Measurements from ENCODE around the gene DNAAF5.

Gene DNAAF5

GRCh38 chr7:696426-696811, 30.1 kb upstream of the DNAAF5 start:
- Histone ChIP-seq H3K23ac (ENCODE audit: low read depth, low read length, poor library complexity) (no peak overlapping the region), H3K14ac (ENCODE audit: low read length) (no peak overlapping the region), H3K4me3 (ENCODE audit: low read length in 2 of 2) (no peak overlapping the region), H3K18ac (ENCODE audit: low read length) (no peak overlapping the region), H3K9ac (ENCODE audit: low read depth, low read length, poor library complexity) (no peak overlapping the region), H2BK12ac (ENCODE audit: low read length) (no peak overlapping the region), H3K36me3 (replicated peaks in 1 of 2; ENCODE audit: control insufficient read depth in 2 of 2, insufficient read depth in 2 of 2, low read length in 2 of 2) (peaks cover 0 to 9% of the 10 kb centered on the region in 2 donors), H3K4ac (ENCODE audit: low read length) (no peak overlapping the region), H2BK120ac (ENCODE audit: low read depth, low read length) (no peak overlapping the region), H3K79me1 (ENCODE audit: low read depth, low read length) (peaks cover 2% of the 10 kb centered on the region), H3K27me3 (ENCODE audit: control insufficient read depth in 3 of 3, insufficient read depth in 3 of 3, low read depth in 1 of 3, low read length in 3 of 3) (no peaks in the 10 kb centered on the region), H2BK15ac (ENCODE audit: low read length) (no peak overlapping the region), H3K27ac (replicated peaks; ENCODE audit: low read length) (no peak overlapping the region), H2AFZ (ENCODE audit: low read length) (peak overlapping the region; percentile 64), H4K8ac (ENCODE audit: low read depth, low read length) (no peak overlapping the region), H4K91ac (ENCODE audit: low read depth, low read length, poor library complexity) (no peak overlapping the region), H3K4me2 (ENCODE audit: insufficient read depth, low read length, poor library complexity, severe bottlenecking) (no peak overlapping the region), H2AK5ac (ENCODE audit: low read depth, low read length) (no peak overlapping the region), H2BK5ac (ENCODE audit: low read length) (no peak overlapping the region), H3K9me3 (replicated peaks in 1 of 2; ENCODE audit: control insufficient read depth in 2 of 2, insufficient read depth in 1 of 2, low read depth in 1 of 2, low read length in 2 of 2) (peaks cover 0 to 6% of the 10 kb centered on the region in 2 donors), H3K4me1 (ENCODE audit: control insufficient read depth in 2 of 2, insufficient read depth in 1 of 2, low read depth in 1 of 2, low read length in 2 of 2) (peaks cover 6 to 7% of the 10 kb centered on the region in 2 donors)
- no CpG with 5 or more reads among the region's 9 CpGs for WGBS, 2 donors (ENCODE audit: extremely low coverage in 2 of 2, insufficient read length in 2 of 2, insufficient replicate concordance in 1 of 2)
- DNase-seq (ENCODE audit: low spot score), result no peak

GRCh38 chr7:696812-697551, 29.5 kb upstream of the DNAAF5 start:
- peak overlapping the region; percentile 64 for H2AFZ ChIP-seq (ENCODE audit: low read length)
- H3K27ac ChIP-seq (replicated peaks; ENCODE audit: low read length), result no peak overlapping the region
- H3K14ac ChIP-seq (ENCODE audit: low read length), result no peak overlapping the region
- no peak overlapping the region for H2BK120ac ChIP-seq (ENCODE audit: low read depth, low read length)
- H3K79me1 ChIP-seq (ENCODE audit: low read depth, low read length), result peaks cover 2% of the 10 kb centered on the region
- H2AK5ac ChIP-seq (ENCODE audit: low read depth, low read length), result no peak overlapping the region
- no peak overlapping the region for H3K23ac ChIP-seq (ENCODE audit: low read depth, low read length, poor library complexity)
- WGBS, 2 donors (ENCODE audit: extremely low coverage in 2 of 2, insufficient read length in 2 of 2, insufficient replicate concordance in 1 of 2), result no CpG with 5 or more reads among the region's 29 CpGs
- no peak overlapping the region for H3K18ac ChIP-seq (ENCODE audit: low read length)
- no peak overlapping the region for H3K4me2 ChIP-seq (ENCODE audit: insufficient read depth, low read length, poor library complexity, severe bottlenecking)
- no peak overlapping the region for H2BK15ac ChIP-seq (ENCODE audit: low read length)
- H4K8ac ChIP-seq (ENCODE audit: low read depth, low read length), result no peak overlapping the region
- peaks cover 0 to 9% of the 10 kb centered on the region in 2 donors for H3K36me3 ChIP-seq (replicated peaks in 1 of 2; ENCODE audit: control insufficient read depth in 2 of 2, insufficient read depth in 2 of 2, low read length in 2 of 2)
- H2BK12ac ChIP-seq (ENCODE audit: low read length), result no peak overlapping the region
- H3K4ac ChIP-seq (ENCODE audit: low read length), result no peak overlapping the region
- no peak for DNase-seq (ENCODE audit: low spot score)
- no peak overlapping the region for H3K4me3 ChIP-seq (ENCODE audit: low read length in 2 of 2)
- no peak overlapping the region for H4K91ac ChIP-seq (ENCODE audit: low read depth, low read length, poor library complexity)
- no peaks in the 10 kb centered on the region for H3K27me3 ChIP-seq (ENCODE audit: control insufficient read depth in 3 of 3, insufficient read depth in 3 of 3, low read depth in 1 of 3, low read length in 3 of 3)
- H3K4me1 ChIP-seq (ENCODE audit: control insufficient read depth in 2 of 2, insufficient read depth in 1 of 2, low read depth in 1 of 2, low read length in 2 of 2), result peaks cover 6 to 7% of the 10 kb centered on the region in 2 donors
- H3K9ac ChIP-seq (ENCODE audit: low read depth, low read length, poor library complexity), result no peak overlapping the region
- no peak overlapping the region for H2BK5ac ChIP-seq (ENCODE audit: low read length)
- peaks cover 0 to 4% of the 10 kb centered on the region in 2 donors for H3K9me3 ChIP-seq (replicated peaks in 1 of 2; ENCODE audit: control insufficient read depth in 2 of 2, insufficient read depth in 1 of 2, low read depth in 1 of 2, low read length in 2 of 2)

GRCh38 chr7:698515-699475, 27.7 kb upstream of the DNAAF5 start:
- Histone ChIP-seq H3K79me1 (ENCODE audit: low read depth, low read length) (peaks cover 2% of the 10 kb centered on the region), H4K8ac (ENCODE audit: low read depth, low read length) (peak overlapping the region; percentile 17)
- no CpG with 5 or more reads among the region's 23 CpGs for WGBS, 2 donors (ENCODE audit: extremely low coverage in 2 of 2, insufficient read length in 2 of 2, insufficient replicate concordance in 1 of 2)

More at GRCh38 chr7:698515-699475, 27.7 kb upstream of the DNAAF5 start:
- Histone ChIP-seq H3K27me3 (ENCODE audit: control insufficient read depth in 3 of 3, insufficient read depth in 3 of 3, low read depth in 1 of 3, low read length in 3 of 3) (no peaks in the 10 kb centered on the region), H3K9ac (ENCODE audit: low read depth, low read length, poor library complexity) (peak overlapping the region; percentile 63), H2BK12ac (ENCODE audit: low read length) (peak overlapping the region; percentile 41), H3K36me3 (replicated peaks in 1 of 2; ENCODE audit: control insufficient read depth in 2 of 2, insufficient read depth in 2 of 2, low read length in 2 of 2) (peaks cover 0 to 6% of the 10 kb centered on the region in 2 donors), H3K4me3 (ENCODE audit: low read length in 2 of 2) (peak overlapping the region in 1 of 2 donors; percentile 55), H3K4me1 (ENCODE audit: control insufficient read depth in 2 of 2, insufficient read depth in 1 of 2, low read depth in 1 of 2, low read length in 2 of 2) (peaks cover 6 to 7% of the 10 kb centered on the region in 2 donors), H3K14ac (ENCODE audit: low read length) (peak overlapping the region; percentile 63), H2BK15ac (ENCODE audit: low read length) (no peak overlapping the region), H3K18ac (ENCODE audit: low read length) (peak overlapping the region; percentile 83), H3K9me3 (replicated peaks in 1 of 2; ENCODE audit: control insufficient read depth in 2 of 2, insufficient read depth in 1 of 2, low read depth in 1 of 2, low read length in 2 of 2) (peaks cover 2 to 3% of the 10 kb centered on the region in 2 donors), H2AFZ (ENCODE audit: low read length) (peak overlapping the region; percentile 69), H2BK120ac (ENCODE audit: low read depth, low read length) (no peak overlapping the region), H2BK5ac (ENCODE audit: low read length) (no peak overlapping the region), H4K91ac (ENCODE audit: low read depth, low read length, poor library complexity) (no peak overlapping the region), H2AK5ac (ENCODE audit: low read depth, low read length) (no peak overlapping the region), H3K23ac (ENCODE audit: low read depth, low read length, poor library complexity) (peak overlapping the region; percentile 26), H3K27ac (replicated peaks; ENCODE audit: low read length) (no peak overlapping the region), H3K4ac (ENCODE audit: low read length) (no peak overlapping the region), H3K4me2 (ENCODE audit: insufficient read depth, low read length, poor library complexity, severe bottlenecking) (no peak overlapping the region)
- DNase-seq (ENCODE audit: low spot score), result no peak

Data from neuronal stem cell (in vitro differentiated cells).